HFFc6 (cell line): Measurements from ENCODE around the gene EPS8L3. TPM values are rescaled to one million over a fixed set of nuclear protein-coding genes. Genes with fewer than 3 reads are reported as not detected.

Experiments
- DNase-seq: peaks from one replicate; pipeline ENCODE4 v3.0.0-alpha.2; 2018
- H3K27ac Mint-ChIP-seq: 2 replicates; pipeline ENCODE4 v1.8.0; 2020; ENCODE audit warnings: mild to moderate bottlenecking, mixed read lengths
- H3K27me3 Mint-ChIP-seq: 2 replicates; pipeline ENCODE4 v1.8.0; 2021; ENCODE audit warnings: mild to moderate bottlenecking, moderate library complexity, mixed read lengths; ENCODE audit not compliant: insufficient read depth
- H3K36me3 Mint-ChIP-seq: 2 replicates; pipeline ENCODE4 v1.8.0; 2021; ENCODE audit warnings: low read depth, mixed read lengths
- H3K4me1 Mint-ChIP-seq: 2 replicates; pipeline ENCODE4 v1.8.0; 2020; ENCODE audit warnings: low read depth, mixed read lengths
- H3K4me3 Mint-ChIP-seq: 2 replicates; pipeline ENCODE4 v1.8.0; 2020; ENCODE audit warnings: mild to moderate bottlenecking, moderate library complexity, mixed read lengths
- H3K9me3 Mint-ChIP-seq: 2 replicates; pipeline ENCODE4 v1.8.0; 2020; ENCODE audit warnings: mild to moderate bottlenecking, mixed read lengths
- total RNA-seq, 6 experiments: library from RNA; stranded (reverse); fragmentation: NEBNext Ultra II Directional; extraction: Animal tissue kit (Norgen Biotek cat#: 25700); gene quantifications; 2 replicates in 1 of 6; 3 replicates in 5 of 6; pipeline ENCODE4 v1.2.3, GENCODE V29; 2021
- TF ChIP-seq, protein P1 (sequence below): fragments of 200-600 bp; sonication (generic); IDR thresholded peaks from 2 replicates; pipeline ENCODE4 v1.5.0; 2021; ENCODE audit warnings: antibody characterized with exemption, mild to moderate bottlenecking

EPS8L3 gene
- total RNA-seq, 6 experiments from 2014 or later: not detected

- H3K27ac Mint-ChIP-seq: no peak overlapping the region
- no peaks in the 10 kb centered on the region for H3K36me3 Mint-ChIP-seq
- H3K4me3 Mint-ChIP-seq: no peak overlapping the region
- TF ChIP-seq, protein P1, sequence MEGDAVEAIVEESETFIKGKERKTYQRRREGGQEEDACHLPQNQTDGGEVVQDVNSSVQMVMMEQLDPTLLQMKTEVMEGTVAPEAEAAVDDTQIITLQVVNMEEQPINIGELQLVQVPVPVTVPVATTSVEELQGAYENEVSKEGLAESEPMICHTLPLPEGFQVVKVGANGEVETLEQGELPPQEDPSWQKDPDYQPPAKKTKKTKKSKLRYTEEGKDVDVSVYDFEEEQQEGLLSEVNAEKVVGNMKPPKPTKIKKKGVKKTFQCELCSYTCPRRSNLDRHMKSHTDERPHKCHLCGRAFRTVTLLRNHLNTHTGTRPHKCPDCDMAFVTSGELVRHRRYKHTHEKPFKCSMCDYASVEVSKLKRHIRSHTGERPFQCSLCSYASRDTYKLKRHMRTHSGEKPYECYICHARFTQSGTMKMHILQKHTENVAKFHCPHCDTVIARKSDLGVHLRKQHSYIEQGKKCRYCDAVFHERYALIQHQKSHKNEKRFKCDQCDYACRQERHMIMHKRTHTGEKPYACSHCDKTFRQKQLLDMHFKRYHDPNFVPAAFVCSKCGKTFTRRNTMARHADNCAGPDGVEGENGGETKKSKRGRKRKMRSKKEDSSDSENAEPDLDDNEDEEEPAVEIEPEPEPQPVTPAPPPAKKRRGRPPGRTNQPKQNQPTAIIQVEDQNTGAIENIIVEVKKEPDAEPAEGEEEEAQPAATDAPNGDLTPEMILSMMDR: no peak
- H3K4me1 Mint-ChIP-seq: peaks cover 33% of the 10 kb centered on the region
- no peak for DNase-seq
- H3K9me3 Mint-ChIP-seq: no peaks in the 10 kb centered on the region
- H3K27me3 Mint-ChIP-seq: peaks cover 4% of the 10 kb centered on the region; the same call in 1 of the 2 replicates
These were observed 46.0 kb downstream of the EPS8L3 start for GRCh38 chr1:109717729-109718128.

- H3K27ac Mint-ChIP-seq: no peak overlapping the region; the same call in 1 of the 2 replicates
- peaks cover 32% of the 10 kb centered on the region for H3K4me1 Mint-ChIP-seq
- TF ChIP-seq, protein P1: no peak
- no peak for DNase-seq
- no peaks in the 10 kb centered on the region for H3K9me3 Mint-ChIP-seq
- H3K4me3 Mint-ChIP-seq: no peak overlapping the region
- H3K36me3 Mint-ChIP-seq: no peaks in the 10 kb centered on the region
- H3K27me3 Mint-ChIP-seq: peaks cover 4% of the 10 kb centered on the region; the same call in 1 of the 2 replicates
These were observed 47.1 kb downstream of the EPS8L3 start for GRCh38 chr1:109716570-109717090.

- peaks cover 32% of the 10 kb centered on the region for H3K4me1 Mint-ChIP-seq
- H3K4me3 Mint-ChIP-seq: no peak overlapping the region
- TF ChIP-seq, protein P1: no peak
- H3K9me3 Mint-ChIP-seq: no peaks in the 10 kb centered on the region
- no peaks in the 10 kb centered on the region for H3K36me3 Mint-ChIP-seq
- no peak overlapping the region for H3K27ac Mint-ChIP-seq
- DNase-seq: no peak
- H3K27me3 Mint-ChIP-seq: peaks cover 4% of the 10 kb centered on the region; the same call in 1 of the 2 replicates
These were observed 47.6 kb downstream of the EPS8L3 start for GRCh38 chr1:109716121-109716520.

- H3K9me3 Mint-ChIP-seq: no peaks in the 10 kb centered on the region
- H3K4me3 Mint-ChIP-seq: no peak overlapping the region
- TF ChIP-seq, protein P1: no peak
- no peak for DNase-seq
- no peaks in the 10 kb centered on the region for H3K36me3 Mint-ChIP-seq
- peaks cover 27% of the 10 kb centered on the region for H3K4me1 Mint-ChIP-seq
- H3K27ac Mint-ChIP-seq: no peak overlapping the region
- peaks cover 4% of the 10 kb centered on the region; the same call in 1 of the 2 replicates for H3K27me3 Mint-ChIP-seq
These were observed 48.9 kb downstream of the EPS8L3 start for GRCh38 chr1:109714661-109715372.

GRCh38 chr1:109713636-109714035, 50.1 kb downstream of the EPS8L3 start:
- H3K9me3 Mint-ChIP-seq: peaks cover 11% of the 10 kb centered on the region
- H3K4me3 Mint-ChIP-seq: no peak overlapping the region
- TF ChIP-seq, protein P1: no peak
- DNase-seq: no peak
- H3K27ac Mint-ChIP-seq: no peak overlapping the region
- H3K4me1 Mint-ChIP-seq: peaks cover 15% of the 10 kb centered on the region
- peaks cover 10% of the 10 kb centered on the region for H3K36me3 Mint-ChIP-seq
- H3K27me3 Mint-ChIP-seq: peaks cover 8% of the 10 kb centered on the region
